Progenitor cell of endocrine pancreas (in vitro differentiated cells): Measurements from ENCODE around the gene MAP1S. TPM values are rescaled to one million over a fixed set of nuclear protein-coding genes. Genes with fewer than 3 reads are reported as not detected.

Source experiments
- DNase-seq: peaks from one replicate; pipeline ENCODE4 v3.0.0; 2021; ENCODE audit warnings: low spot score; ENCODE audit not compliant: unreplicated experiment
- H3K27ac Mint-ChIP-seq: 2 replicates; pipeline ENCODE4 v1.8.0; 2021; ENCODE audit warnings: mild to moderate bottlenecking, moderate library complexity, mixed read lengths
- H3K27me3 Mint-ChIP-seq: 2 replicates; pipeline ENCODE4 v1.8.0; 2021; ENCODE audit warnings: mixed read lengths
- H3K36me3 Mint-ChIP-seq: 2 replicates; pipeline ENCODE4 v1.8.0; 2022; ENCODE audit warnings: mixed read lengths; ENCODE audit not compliant: insufficient read depth
- H3K4me1 Mint-ChIP-seq: 2 replicates; pipeline ENCODE4 v1.8.0; 2021; ENCODE audit warnings: low read depth, mixed read lengths
- H3K4me3 Mint-ChIP-seq: 2 replicates; pipeline ENCODE4 v1.8.0; 2021; ENCODE audit warnings: low read depth, mild to moderate bottlenecking, moderate library complexity, mixed read lengths
- H3K9me3 Mint-ChIP-seq: 2 replicates; pipeline ENCODE4 v1.8.0; 2021; ENCODE audit warnings: low read depth, mixed read lengths
- CTCF ChIP-seq: fragments of 200-600 bp; sonication (generic); IDR thresholded peaks from one replicate; pipeline ENCODE4 v1.5.0; 2021; ENCODE audit warnings: antibody characterized with exemption, mild to moderate bottlenecking; ENCODE audit not compliant: unreplicated experiment
- total RNA-seq: library from RNA; stranded (reverse); gene quantifications from 2 replicates; pipeline ENCODE4 v1.2.1, GENCODE V29; 2021

The MAP1S gene
- total RNA-seq, 1 donor from 2014 or later, result 94.2 TPM

DNA sequence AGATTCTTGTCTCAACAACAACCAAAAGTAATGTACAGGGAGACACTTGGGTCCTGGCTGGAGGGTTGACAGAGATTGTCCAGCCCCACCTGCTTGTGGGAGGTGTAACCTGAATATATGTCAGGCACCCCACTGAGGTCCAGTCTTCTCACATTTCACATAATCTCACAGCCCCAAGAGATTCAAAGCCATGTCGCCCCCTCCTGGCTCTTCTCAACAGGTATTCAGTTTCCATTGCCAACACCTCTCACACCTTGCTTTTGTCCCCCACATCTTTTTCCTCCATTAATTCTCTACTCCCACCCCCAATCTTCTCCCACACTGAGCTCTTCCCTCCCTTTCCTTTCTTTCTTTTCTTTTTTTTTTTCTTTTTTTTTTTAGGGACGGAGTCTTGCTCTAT, 42.3 kb upstream of the MAP1S start:
- Mint-ChIP-seq H3K36me3 (no peaks in the 10 kb centered on the region), H3K4me3 (no peak overlapping the region), H3K27me3 (peaks cover 48% of the 10 kb centered on the region), H3K4me1 (no peaks in the 10 kb centered on the region), H3K9me3 (peaks cover under 1% of the 10 kb centered on the region), H3K27ac (no peak overlapping the region)
- DNase-seq, result no peak
- TF ChIP-seq CTCF, result peak; percentile 17

DNA sequence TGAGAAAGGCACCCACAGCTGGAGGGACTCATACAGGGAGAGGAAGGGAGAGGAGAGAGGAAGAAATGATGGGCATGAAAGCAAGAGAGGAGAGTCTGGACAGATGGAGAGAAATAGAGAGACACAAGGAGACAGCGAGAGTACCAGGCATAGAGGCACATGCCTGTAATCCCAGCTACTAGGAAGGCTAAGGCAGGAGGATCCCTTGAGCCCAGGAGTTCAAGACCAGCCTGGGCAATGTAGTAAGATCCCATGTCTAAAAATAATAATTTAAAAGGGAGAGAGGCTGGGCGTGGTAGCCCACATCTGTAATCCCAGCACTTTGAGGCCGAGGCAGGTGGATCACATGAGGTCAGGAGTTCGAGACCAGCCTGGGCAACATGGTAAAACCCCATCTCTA, 40.4 kb upstream of the MAP1S start:
- Mint-ChIP-seq H3K4me3 (no peak overlapping the region), H3K27me3 (peaks cover 59% of the 10 kb centered on the region), H3K27ac (no peak overlapping the region), H3K4me1 (no peaks in the 10 kb centered on the region), H3K9me3 (no peaks in the 10 kb centered on the region), H3K36me3 (no peaks in the 10 kb centered on the region)
- no peak for TF ChIP-seq CTCF
- no peak for DNase-seq

- no peak for DNase-seq
- Mint-ChIP-seq H3K4me1 (no peaks in the 10 kb centered on the region), H3K27ac (no peak overlapping the region), H3K27me3 (peaks cover 67% of the 10 kb centered on the region), H3K36me3 (no peaks in the 10 kb centered on the region), H3K4me3 (no peak overlapping the region), H3K9me3 (no peaks in the 10 kb centered on the region)
- TF ChIP-seq CTCF, result no peak
These were observed 39.6 kb upstream of the MAP1S start for GRCh38 chr19:17679526-17680229.

DNA sequence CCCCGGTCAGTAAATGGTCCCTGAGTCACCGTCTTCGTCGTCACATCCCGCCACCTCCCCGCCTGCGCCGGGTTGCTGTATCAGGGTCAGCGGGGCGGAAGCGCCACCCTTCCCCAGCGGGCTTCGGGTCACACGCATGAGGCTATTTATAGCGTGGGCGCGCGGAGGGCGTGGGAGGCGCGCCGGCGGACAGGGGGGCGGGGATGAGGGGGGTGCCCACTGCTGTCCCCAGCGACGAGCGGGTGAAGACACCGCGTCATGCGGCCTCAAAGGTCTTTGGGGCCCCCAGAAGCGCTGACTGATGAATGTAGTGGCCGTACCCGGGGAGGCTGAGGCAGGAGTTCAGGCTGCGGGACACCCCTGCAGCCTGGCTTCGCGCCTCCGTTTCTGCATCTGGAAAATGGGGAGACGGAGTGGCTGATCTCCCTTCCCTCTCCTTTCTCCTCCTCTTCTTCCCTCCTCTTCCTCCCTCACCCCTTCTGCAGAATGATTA, 39.0 kb upstream of the MAP1S start:
- DNase-seq, result no peak
- no peaks in the 10 kb centered on the region for H3K9me3 Mint-ChIP-seq
- H3K36me3 Mint-ChIP-seq, result no peaks in the 10 kb centered on the region
- no peak overlapping the region for H3K27ac Mint-ChIP-seq
- no peaks in the 10 kb centered on the region for H3K4me1 Mint-ChIP-seq
- no peak overlapping the region for H3K4me3 Mint-ChIP-seq
- H3K27me3 Mint-ChIP-seq, result peaks cover 73% of the 10 kb centered on the region
- no peak for TF ChIP-seq CTCF

DNA sequence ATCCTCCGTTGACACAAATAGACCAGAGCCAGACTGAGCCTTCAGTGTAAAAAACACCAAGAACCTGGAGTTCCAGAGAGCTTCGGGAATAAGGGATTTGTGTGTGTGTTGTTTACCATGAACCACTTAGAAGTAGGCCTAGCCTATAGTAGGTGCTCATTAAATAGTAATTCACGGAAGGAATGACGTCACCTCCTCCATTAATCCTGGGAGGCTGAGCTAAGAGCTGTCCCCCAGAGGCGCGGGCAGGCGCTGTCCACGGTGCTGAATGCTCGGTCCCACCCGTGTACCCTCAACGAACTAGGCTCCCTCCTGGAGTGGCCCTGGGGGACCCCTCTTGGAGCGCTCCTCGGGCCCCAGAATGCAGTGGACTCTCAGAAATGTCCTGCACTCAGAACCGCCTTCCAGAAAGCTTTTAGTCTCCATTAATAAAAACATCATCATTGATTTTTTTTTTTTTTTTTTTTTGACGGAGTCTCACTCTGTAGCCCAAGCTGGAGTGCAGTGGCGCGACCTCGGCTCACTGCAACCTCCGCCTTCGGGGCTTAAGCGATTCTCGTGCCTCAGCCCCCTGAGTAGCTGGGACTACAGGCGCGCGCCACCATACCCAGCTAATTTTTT, 37.7 kb upstream of the MAP1S start:
- no peaks in the 10 kb centered on the region for H3K36me3 Mint-ChIP-seq
- H3K9me3 Mint-ChIP-seq, result no peaks in the 10 kb centered on the region
- H3K4me3 Mint-ChIP-seq, result no peak overlapping the region
- no peak overlapping the region for H3K27ac Mint-ChIP-seq
- no peak for TF ChIP-seq CTCF
- peaks cover 73% of the 10 kb centered on the region for H3K27me3 Mint-ChIP-seq
- DNase-seq, result peak; percentile 54
- no peaks in the 10 kb centered on the region for H3K4me1 Mint-ChIP-seq
